GM18870 (cell line): Measurements from ENCODE around the gene CES4A.
"Not testable (repeated sequence)": the region's sequence is repeated elsewhere in the genome, so short reads cannot be mapped to it uniquely, and the experiment has no call there.

Experiments
- ATAC-seq: cut with Tn5 transposase; IDR thresholded peaks from one replicate; pipeline ENCODE4 v1.9.1; 2021; ENCODE audit warnings: moderate library complexity; ENCODE audit not compliant: unreplicated experiment

The CES4A gene

DNA sequence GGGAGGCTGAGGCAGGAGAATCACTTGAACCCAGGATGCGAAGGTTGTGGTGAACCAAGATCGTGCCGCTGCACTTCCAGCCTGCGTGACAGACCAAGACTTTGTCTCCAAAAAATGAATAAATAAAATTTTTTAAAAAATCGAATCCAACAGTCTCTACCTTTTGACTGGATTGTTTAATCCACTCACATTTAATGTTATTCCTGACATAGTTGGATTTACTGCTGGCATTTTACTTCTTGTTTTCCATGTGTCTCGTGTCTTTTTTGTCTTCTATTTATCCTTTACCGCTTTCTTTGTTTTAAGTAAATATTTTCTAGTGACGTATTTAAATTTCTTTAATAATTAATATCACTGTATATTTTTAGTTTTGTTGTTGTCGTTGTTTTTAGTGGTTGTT is 5.4 kb upstream of the CES4A start:
- ATAC-seq = no peak

DNA sequence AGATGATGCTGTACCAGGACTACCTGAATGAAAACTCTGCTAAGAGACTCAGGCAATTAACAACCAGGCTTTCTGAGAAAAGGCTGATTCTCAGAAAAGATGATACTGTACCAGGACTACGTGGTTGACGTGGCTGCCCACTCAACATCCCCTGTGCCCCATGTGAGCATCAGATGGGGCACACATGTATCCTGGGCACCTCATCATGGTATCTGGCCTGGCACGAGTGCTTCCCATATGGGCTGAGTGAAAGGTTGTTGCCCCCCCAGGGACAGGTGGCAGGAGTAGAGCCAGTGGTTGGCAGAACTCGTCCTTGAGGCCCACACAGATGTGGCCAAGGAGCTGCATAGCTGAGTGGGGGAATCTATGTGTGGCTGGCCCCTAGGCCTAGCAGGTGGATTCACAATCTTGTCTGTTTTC is 3.5 kb upstream of the CES4A start:
- no peak for ATAC-seq

DNA sequence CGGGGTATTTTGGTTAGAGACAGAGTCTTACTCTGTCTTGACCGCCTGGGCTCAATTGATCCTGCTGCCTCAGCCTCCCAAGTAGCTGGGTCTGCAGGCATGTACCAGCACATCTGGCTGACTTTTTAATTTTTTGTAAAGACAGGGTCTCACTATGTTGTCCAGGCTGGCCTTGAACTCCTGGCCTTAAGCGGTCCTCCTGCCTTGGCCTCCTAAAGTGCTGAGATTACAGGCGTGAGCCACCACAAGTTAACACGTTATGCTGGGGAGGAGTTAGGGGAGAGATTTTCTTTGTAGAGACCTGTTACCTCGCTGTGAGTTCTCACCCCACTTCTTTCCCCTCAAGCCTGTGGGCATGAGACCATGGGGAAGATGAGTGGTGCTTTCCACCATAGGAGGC is 1.8 kb upstream of the CES4A start:
- ATAC-seq = no peak

DNA sequence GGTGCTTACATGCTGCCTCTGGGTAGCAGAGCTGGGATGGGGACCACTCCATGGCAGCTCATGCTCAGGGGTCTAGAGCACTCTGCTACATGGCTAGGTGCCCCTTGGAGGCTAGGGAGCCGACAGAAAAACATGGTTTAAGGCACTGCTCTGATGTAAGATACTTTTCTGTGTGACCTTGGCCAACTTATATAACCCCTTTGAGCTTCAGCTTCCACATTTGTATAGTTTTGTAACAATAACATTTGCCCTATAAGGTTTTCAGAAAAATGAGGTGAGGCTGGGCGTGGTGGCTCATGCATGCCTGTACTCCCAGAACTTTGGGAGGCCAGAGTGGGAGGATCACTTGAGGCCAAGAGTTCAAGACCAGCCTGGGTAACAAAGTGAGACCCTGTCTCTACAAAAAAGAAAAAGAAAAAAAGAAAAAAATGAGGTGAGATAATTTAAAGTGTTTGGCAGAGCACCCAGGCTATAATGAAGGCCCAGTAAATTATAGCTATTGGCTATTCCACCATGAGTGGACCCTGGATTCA is 3.2 kb downstream of the CES4A start:
- ATAC-seq = no peak

DNA sequence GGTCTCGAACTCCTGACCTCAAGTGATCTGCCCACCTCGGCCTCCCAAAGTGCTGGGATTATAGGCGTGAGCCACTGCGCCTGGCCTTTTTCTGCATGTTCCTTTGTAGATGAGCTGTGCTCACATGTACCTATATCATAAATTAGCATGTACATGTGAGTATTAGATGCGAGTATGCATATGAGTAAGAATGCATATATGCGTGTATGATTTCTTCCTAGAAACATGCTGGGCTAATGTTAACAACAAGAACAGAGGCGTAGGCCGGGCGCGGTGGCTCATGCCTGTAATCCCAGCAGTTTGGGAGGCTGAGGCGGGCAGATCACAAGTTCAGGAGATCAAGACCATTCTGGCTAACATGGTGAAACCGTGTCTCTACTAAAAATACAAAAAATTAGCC is 5.2 kb downstream of the CES4A start:
- not testable (repeated sequence) for ATAC-seq

DNA sequence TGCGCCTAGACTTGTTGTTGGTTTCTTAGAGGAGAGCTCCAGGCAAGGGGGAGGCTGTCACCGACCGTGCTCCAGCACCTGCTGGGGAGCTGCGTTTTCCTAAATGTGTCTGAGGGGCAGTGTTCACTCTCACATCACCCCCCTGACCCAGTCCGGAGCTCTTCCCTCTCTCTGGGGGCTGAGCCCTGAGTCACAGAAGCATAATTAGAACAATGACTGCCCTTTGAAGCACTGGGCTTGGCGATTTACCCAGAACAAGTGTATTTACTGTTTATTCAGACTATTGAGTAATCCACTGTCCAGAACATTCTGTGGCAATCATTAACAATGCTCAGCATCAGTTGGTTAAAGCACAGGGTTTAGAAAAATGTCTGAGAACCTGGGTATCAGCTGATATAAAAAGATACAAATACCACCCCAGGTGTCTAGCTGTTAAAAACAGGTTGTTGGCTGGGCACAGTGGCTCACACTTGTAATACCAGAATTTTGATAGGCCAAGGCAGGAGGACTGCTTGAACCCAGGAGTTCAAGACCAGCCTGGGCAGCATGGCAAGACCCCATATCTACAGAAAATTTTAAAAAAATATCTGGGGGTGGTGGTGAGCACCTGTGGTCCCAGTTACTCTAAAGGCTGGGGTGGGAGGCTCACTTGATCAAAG is 8.1 kb downstream of the CES4A start:
- no peak for ATAC-seq

DNA sequence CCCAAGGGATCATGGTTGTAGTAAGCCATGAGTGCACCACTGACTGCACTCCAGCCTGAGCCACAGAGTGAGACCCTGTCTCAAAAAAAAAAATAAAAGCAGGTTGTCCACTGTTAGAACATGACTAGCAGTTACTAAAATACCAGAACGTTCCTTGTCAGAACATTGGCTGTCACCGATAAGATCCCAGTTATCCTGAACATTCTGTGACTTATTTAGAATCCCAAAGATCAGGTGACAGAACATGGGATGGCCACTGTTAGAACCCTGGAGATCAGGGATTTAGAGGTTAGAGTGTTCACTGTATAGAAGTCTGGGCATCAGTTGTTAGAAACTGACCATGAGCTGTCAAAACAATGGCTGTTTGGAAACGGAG is 8.6 kb downstream of the CES4A start:
- ATAC-seq = no peak

DNA sequence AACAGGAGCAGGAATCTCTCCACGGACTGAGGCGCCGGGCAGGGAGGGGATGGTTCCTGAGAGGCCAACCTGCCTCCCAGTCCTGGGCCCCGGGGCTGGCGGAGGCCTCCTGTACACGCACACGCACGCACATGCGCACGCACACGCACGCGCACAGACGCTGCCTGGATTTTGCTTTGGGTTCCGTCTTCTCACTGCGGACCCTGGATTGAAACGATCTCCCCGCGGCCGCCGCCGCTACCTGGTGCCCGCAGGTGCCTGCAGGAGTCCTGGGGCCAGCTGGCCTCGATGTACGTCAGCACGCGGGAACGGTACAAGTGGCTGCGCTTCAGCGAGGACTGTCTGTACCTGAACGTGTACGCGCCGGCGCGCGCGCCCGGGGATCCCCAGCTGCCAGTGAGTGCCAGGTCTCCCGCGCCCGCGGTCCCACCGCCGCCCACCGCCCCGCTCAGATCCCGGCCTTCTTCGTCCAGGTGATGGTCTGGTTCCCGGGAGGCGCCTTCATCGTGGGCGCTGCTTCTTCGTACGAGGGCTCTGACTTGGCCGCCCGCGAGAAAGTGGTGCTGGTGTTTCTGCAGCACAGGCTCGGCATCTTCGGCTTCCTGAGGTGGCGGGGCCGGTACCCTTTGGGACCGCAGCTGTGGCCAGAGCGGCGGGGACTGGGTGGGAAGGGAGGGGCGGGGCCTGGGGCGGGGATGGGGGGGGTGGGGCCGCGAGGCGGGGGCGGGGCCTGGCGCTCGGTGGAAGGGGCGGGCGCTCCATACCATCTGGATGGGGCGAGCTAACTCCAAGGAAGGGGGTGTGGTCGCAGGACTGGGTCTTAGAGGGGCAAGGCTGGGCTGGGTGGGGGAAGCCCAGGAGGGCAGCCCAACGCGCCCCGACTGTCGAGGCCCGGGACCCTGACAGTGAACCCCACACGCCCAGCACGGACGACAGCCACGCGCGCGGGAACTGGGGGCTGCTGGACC is 12.3 kb downstream of the CES4A start:
- ATAC-seq = no peak

DNA sequence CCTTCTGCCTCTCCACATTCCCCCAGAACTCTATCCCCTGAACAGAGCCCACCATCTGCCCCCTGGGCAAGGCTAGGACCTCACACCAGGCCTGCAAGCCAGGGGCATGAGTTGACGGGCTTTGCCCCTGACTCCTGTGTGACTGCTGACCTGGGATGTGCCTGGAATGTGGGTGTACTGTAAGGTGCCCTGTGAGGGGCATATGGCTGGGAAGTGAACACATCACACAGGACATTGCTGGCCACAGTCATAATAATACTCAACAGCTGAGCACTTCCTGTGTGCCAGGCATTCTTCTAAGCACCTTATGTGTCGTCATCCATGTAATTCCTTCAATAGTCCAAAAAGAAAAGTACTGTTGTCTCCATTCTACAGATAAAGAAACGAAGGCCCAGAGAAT is 13.3 kb downstream of the CES4A start:
- ATAC-seq = no peak

DNA sequence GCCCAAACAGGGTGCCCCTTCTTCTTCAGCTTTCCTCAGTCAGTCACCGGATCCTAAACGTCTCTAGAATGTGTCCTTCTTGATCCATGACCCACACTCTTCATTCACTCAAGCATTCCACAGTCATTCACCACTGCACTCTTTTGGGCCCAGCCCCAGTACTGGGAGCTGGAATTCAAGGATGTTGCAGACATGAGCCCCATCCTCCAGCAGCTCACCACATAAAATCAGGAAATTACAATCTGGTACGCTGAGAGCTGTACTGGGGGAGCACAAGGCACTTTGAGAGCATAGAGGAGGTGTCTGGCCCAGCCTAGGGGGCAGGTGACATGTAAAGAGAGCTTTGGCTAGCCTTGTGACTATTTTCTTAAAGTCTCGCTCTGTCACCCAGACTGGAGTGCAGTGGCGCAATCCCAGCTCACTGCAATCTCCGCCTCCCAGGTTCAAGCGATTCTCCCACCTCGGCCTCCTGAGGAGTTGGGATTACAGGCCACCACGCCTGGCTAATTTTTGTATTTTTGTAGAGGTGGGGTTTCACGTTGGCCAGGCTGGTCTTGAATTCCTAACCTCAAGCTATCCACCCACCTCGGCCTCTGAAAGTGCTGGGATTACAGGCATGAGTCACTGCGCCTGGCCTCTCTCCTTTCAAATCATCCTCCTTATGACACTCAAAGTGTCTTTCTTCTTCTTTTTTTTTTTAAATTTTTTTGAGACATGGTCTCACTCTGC is 18.7 kb downstream of the CES4A start:
- ATAC-seq = no peak

DNA sequence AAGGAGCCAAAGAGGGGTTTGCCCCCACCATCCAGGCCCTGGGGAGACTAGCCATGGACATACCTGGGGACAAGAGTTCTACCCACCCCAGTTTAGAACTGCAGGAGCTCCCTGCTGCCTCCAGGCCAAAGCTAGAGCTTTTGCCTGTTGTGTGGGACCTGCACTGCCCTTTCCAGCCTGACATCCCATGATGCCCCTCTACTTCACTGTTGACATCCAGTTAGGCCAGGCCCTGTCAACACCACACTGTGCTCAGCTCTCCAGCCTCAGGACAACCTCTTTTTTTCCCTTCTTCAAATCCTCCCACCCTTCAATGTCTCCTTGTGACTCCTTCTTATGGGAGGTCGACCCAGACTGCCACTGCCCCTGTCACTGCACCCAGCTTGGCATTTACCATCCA is 20.8 kb downstream of the CES4A start:
- no peak for ATAC-seq

DNA sequence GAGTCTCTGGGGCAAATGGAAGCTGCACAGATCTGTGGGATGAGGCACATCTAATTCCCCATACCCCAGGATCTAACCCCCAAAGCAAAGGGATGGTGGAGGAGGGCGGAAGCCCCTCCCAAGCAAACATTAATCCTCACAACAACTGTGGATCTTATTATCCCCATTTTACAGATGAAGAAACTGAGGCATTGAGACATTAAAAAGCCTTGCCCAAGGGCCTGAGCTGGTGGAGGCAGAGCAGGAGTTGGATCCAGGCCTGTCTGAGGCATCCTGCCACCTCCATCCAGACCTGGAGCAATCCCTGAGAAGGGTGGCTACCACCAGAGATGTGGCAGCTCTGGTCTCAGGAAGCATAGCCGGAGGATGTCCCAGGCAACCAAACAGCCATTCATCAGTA is 22.9 kb downstream of the CES4A start:
- no peak for ATAC-seq

DNA sequence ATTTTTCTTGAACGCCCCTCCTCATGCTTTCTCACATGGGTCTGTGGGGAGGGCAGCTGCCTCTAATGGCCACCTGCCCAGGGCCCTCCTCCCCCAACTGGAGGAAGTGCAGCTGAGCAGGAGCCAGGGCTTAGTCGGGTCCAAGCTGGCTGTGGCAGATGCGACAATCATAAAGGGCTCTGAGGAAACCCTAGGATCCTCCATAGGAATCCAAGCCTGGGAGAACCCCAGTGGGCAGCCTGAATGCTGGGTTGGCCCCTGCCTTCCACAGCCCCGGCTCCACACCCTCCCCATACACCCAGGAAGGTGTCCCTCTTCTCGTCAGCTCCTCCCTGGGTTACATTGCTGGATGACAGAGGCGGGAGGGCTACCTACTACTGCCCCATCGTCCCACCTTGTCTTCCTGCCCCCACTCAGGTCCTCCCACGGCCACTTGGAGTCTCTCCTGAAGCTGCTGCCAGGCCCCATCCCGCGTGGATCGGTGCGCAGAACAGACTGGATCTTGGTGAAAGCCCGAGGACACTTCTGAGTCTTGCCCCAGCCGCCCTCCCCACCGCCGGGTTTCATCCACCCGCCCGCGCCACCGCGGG is 24.9 kb downstream of the CES4A start:
- ATAC-seq = no peak

DNA sequence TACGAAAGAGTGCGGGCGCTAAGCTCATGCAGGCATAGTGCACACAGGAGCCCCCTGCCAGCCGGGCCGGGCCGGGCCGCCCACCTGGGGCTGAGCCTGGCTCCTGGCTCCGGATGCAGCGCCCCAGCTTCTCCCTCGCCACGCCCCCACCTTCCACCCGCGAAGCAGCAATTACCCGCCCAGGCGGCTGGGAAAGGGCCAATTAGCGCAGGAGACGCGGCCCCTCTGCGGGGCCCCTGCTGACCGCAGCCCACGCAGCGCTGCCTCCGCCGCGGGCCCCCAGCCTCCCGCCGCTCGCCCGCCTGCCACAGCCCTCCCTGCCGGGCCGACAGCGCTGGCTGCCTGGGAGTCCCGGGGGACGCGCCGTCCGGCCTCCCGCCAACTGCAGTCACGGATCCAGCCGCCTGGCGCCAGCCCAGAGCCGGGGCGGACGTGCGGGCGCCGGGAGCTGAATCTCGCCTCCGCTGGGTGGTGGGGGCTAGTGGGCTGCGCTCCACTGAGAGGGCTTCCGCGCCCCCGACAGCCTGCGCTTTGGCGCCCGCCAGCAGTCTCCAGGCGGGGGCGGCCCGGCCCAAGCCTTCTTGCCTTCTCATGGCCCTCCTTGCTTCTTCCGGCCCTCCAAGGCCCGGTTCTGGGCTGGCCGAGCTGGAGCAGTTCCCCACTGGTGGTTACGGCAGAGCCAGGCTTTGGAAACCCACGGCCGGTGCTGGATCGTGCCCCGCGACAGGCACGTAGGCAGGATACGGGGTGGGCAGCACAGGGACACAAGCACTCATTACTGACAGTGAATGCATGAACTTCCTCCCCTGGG is 25.6 kb downstream of the CES4A start:
- ATAC-seq = no peak

DNA sequence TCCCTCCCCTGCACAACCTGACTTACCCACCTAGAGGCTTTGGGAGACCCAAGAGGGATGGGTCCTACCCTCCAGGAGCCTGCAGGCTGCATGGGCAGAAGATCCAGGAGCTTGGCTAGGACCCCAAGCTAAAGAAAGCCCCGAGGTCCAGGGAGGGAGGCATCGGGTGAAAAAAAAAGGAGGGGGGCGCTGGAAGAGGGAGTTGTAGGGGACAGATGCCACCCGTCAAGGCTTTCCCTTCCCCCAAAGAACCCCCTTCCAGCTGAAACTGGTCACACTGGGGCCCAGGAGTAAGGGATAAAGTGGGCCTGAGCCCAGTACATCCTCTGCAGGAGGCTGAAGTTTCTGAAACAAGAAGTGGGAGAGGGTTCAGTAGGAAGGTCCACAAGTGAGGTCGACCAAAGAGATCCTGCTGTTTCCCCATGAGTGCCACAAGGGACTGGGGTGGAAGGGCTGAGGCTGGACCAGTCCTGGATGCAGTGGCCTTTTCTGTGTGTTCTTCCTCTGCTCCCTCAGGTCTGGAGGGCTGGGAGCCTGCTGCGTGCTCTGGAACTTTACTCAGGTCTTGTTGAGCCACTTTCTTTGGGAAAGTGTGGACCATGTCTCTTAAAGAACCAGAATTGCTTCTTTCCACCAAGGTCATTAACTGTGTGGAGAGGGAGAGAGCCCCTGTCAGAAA is 26.4 kb downstream of the CES4A start:
- ATAC-seq = no peak

DNA sequence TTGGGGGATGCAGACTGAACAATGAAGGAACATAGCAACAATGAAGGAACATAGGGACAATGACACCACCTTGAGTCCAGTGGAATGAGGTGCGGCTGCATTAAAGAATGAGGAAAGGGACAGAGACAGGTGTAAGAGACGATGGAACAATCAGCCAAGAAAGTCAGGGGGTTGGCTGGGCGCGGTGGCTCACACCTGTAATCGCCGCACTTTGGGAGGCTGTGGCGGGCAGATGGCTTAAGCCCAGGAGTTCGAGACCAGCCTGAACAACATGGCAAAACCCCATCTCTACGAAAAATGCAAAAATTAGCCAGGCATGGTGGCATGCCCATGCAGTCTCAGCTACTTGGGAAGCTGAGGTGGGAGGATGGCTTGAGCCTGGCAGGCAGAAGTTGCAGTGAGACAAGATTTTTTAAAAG is 26.9 kb downstream of the CES4A start:
- ATAC-seq = no peak

DNA sequence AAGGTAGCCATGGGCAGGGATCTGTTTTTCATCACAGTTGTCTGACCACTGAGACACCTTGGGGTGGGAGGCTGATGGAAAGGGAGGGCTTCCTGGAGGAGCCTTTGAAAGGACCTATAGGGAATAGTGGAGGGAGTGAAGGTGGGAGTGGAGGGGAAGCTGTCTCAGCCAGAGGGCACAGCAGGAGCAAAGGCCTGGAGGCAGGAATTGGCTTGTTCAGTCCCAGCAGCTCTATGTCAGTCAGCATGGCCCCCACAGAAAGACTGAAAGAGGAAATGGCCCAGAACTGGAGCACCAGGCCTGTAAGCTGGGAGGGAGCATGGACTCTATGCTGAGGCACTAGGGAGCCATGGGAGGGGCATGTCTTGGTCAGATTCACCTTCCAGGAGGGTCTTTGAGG is 27.8 kb downstream of the CES4A start:
- no peak for ATAC-seq

DNA sequence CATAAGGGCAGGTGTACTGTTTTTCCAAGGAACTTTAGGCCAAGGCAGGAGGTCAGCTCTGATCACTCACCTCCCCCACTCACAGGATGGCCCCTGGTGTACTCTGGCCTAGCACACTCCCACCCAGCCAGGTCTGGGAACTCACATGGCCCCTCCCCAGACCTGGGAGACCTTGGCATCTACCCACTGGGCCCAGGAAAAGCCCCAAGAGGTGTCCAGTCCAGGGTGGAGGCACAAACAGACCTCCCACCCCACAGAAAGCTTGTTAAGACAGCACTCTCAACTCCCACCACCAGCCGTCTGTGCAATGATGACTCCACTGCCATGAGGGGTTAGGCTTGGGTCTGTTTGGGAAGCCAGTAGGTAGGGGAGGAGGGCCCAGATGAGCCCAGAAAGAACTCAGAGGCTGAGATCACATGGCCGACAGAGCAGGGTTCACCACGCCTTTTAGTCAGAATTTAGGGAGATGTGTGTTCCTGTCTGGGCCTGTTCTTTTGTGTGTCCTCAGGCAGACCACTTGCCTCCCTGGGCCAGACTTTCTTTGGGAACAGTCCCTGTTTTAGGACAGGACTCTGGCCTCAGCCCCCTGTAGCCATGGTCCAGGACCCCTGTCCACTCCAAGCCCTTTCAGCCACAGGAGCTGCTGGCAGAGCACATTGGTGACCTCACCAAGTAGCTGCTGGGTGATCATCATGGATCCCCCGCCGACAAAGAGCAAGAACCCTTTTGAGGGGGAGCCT is 28.5 kb downstream of the CES4A start:
- ATAC-seq = no peak

DNA sequence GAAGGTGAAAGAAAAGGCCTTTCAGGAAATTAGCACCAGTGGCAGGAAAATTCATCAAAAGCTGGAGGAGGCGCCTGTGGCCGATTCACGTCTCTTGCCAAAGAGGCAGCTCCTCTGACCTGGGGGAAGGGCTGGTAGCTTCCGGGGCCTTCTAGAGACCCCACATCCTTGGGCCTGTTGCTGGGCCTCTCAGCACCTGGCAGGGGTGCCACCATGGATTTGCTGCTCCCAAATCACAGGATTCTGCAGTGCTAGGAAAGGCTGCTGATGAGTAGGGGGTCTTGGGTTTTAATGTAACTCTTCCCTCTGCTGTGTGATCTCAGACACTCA is 29.0 kb downstream of the CES4A start:
- no peak for ATAC-seq
